ENCODE measurements around the gene RFTN1. TPM values are rescaled to one million over a fixed set of nuclear protein-coding genes. Genes with fewer than 3 reads are reported as not detected.

RFTN1 gene
- total and polyA plus RNA-seq, 4 donors = 4.4 to 20.4 (median 11.9) TPM

GRCh38 chr3:16462679-16463078 is 50.8 kb downstream of the RFTN1 start:
- Histone ChIP-seq H3K4me1 (ENCODE audit: control insufficient read depth in 4 of 4, insufficient read depth in 4 of 4, low read length in 3 of 4) (no peaks in the 10 kb centered on the region), H3K27me3 (ENCODE audit: control insufficient read depth in 4 of 4, insufficient read depth in 4 of 4, low read length in 3 of 4) (no peaks in the 10 kb centered on the region), H3K4me3 (ENCODE audit: low read depth in 1 of 3, low read length in 3 of 3) (no peak overlapping the region), H3K27ac (ENCODE audit: low read depth in 1 of 2, low read length in 2 of 2) (no peak overlapping the region), H3K9me3 (ENCODE audit: control insufficient read depth in 4 of 4, low read length in 3 of 4) (no peaks in the 10 kb centered on the region), H3K36me3 (ENCODE audit: control insufficient read depth in 4 of 4, insufficient read depth in 3 of 4, low read depth in 1 of 4, low read length in 3 of 4) (peaks cover 0 to 2% (median 0%) of the 10 kb centered on the region in 4 donors), H3K9ac (ENCODE audit: low read depth in 1 of 2, low read length in 2 of 2) (no peak overlapping the region)
- DNase-seq (ENCODE audit: low spot score) = no peak
- 85% methylated on average over 5 of the region's 5 CpGs for WGBS
- no peak for TF ChIP-seq TAF1 (conservative IDR thresholded peaks at IDR 0.05)
- TF ChIP-seq JUND (IDR thresholded peaks at IDR 0.05) = no peak
- no peak for TF ChIP-seq MAX (IDR thresholded peaks at IDR 0.05)
- TF ChIP-seq RXRA (IDR thresholded peaks at IDR 0.05) = no peak
- no peak for TF ChIP-seq SP1 (IDR thresholded peaks at IDR 0.05)
- no peak for TF ChIP-seq REST (IDR thresholded peaks at IDR 0.05)
- no peak for TF ChIP-seq NR2F2 (IDR thresholded peaks at IDR 0.05)
- no peak for TF ChIP-seq HNF4G (IDR thresholded peaks at IDR 0.05)
- TF ChIP-seq ATF3 (IDR thresholded peaks at IDR 0.05) = no peak

- H3K4me3 ChIP-seq (ENCODE audit: low read depth in 1 of 3, low read length in 3 of 3) = no peak overlapping the region
- no peak for TF ChIP-seq ZBTB33 (IDR thresholded peaks at IDR 0.05)
- no peak for TF ChIP-seq CTCF (IDR thresholded peaks at IDR 0.05; ENCODE audit: low read depth, low read length, missing input control)
- no peak for TF ChIP-seq FOXA1 (IDR thresholded peaks at IDR 0.05)
- TF ChIP-seq JUND (IDR thresholded peaks at IDR 0.05) = no peak
- TF ChIP-seq ATF3 (IDR thresholded peaks at IDR 0.05) = no peak
- TF ChIP-seq RAD21 (IDR thresholded peaks at IDR 0.05) = no peak
- no peak for TF ChIP-seq FOXA2 (IDR thresholded peaks at IDR 0.05)
- no peak for TF ChIP-seq MAX (IDR thresholded peaks at IDR 0.05)
- TF ChIP-seq RXRA (IDR thresholded peaks at IDR 0.05) = no peak
- TF ChIP-seq SP1 (IDR thresholded peaks at IDR 0.05) = no peak
- no peak for TF ChIP-seq TAF1 (conservative IDR thresholded peaks at IDR 0.05)
- no peak for TF ChIP-seq NR2F2 (IDR thresholded peaks at IDR 0.05)
- TF ChIP-seq EGR1 (IDR thresholded peaks at IDR 0.05; ENCODE audit: low read depth in 2 of 2) = no peak
- TF ChIP-seq YY1 (IDR thresholded peaks at IDR 0.05) = no peak
- TF ChIP-seq HNF4A (conservative IDR thresholded peaks at IDR 0.05) = no peak
- TF ChIP-seq REST (IDR thresholded peaks at IDR 0.05) = no peak
- TF ChIP-seq HNF4G (IDR thresholded peaks at IDR 0.05) = no peak
- no peak for TF ChIP-seq GABPA (IDR thresholded peaks at IDR 0.05 in 1 of 2, conservative IDR thresholded peaks at IDR 0.05 in 1 of 2)
- H3K27me3 ChIP-seq (ENCODE audit: control insufficient read depth in 4 of 4, insufficient read depth in 4 of 4, low read length in 3 of 4) = no peaks in the 10 kb centered on the region
- H3K9ac ChIP-seq (ENCODE audit: low read depth in 1 of 2, low read length in 2 of 2) = no peak overlapping the region
- DNase-seq (ENCODE audit: low spot score) = no peak
- H3K4me1 ChIP-seq (ENCODE audit: control insufficient read depth in 4 of 4, insufficient read depth in 4 of 4, low read length in 3 of 4) = no peaks in the 10 kb centered on the region
- no peak overlapping the region for H3K27ac ChIP-seq (ENCODE audit: low read depth in 1 of 2, low read length in 2 of 2)
- 91% methylated on average over 3 of the region's 3 CpGs for WGBS
- peaks cover 0 to 2% (median 0%) of the 10 kb centered on the region in 4 donors for H3K36me3 ChIP-seq (ENCODE audit: control insufficient read depth in 4 of 4, insufficient read depth in 3 of 4, low read depth in 1 of 4, low read length in 3 of 4)
- H3K9me3 ChIP-seq (ENCODE audit: control insufficient read depth in 4 of 4, low read length in 3 of 4) = no peaks in the 10 kb centered on the region
Observed at GRCh38 chr3:16461463-16462245, 51.8 kb downstream of the RFTN1 start.

Measured in liver (tissue), 9 donors.